ENCODE measurements around the gene VCAN.

DNA sequence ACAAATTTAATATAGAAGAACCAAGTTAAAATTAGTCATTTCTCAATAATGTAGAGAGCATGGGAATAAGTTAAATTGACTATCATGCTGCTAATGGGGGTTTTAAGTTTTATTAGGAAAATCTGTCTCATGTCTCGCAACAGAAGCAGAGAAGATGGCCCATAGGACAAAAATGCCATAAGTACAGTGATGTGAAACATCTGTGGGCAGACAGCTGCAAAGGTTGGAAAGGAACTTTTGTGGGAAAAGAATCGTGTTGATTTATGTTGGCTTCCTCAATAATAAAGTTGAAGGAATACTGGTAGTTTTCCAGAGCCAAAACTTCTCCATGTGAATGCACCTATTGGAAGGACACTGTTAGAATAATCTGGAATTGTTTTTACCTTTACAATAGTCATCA is 44.8 kb downstream of the VCAN start:
- TF ChIP-seq, protein P1, sequence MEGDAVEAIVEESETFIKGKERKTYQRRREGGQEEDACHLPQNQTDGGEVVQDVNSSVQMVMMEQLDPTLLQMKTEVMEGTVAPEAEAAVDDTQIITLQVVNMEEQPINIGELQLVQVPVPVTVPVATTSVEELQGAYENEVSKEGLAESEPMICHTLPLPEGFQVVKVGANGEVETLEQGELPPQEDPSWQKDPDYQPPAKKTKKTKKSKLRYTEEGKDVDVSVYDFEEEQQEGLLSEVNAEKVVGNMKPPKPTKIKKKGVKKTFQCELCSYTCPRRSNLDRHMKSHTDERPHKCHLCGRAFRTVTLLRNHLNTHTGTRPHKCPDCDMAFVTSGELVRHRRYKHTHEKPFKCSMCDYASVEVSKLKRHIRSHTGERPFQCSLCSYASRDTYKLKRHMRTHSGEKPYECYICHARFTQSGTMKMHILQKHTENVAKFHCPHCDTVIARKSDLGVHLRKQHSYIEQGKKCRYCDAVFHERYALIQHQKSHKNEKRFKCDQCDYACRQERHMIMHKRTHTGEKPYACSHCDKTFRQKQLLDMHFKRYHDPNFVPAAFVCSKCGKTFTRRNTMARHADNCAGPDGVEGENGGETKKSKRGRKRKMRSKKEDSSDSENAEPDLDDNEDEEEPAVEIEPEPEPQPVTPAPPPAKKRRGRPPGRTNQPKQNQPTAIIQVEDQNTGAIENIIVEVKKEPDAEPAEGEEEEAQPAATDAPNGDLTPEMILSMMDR (IDR thresholded peaks at IDR 0.05) = no peak
- TF ChIP-seq POLR2A (IDR thresholded peaks at IDR 0.05) = no peak
